ENCODE results near the gene RBM11.

DNA sequence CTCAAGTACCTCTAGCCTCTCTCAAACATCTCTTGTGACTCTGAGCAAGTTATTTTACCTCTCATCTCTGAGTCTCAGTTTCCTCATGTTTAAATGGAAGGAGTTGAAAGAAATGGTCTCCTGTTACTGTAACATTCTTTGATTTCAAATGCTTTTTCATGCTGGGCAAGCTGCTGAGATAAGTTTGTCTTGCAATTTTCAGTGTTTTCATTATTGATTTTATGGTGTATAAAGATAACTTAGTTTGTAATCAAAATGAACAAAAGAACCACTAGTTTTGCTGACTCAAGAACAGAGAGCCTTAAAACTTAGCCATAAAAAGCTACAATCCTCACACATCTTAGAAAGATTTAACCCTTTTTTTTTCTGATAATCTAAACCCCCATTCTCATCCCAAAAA, 9.7 kb upstream of the RBM11 start:
- TF ChIP-seq, protein P1, sequence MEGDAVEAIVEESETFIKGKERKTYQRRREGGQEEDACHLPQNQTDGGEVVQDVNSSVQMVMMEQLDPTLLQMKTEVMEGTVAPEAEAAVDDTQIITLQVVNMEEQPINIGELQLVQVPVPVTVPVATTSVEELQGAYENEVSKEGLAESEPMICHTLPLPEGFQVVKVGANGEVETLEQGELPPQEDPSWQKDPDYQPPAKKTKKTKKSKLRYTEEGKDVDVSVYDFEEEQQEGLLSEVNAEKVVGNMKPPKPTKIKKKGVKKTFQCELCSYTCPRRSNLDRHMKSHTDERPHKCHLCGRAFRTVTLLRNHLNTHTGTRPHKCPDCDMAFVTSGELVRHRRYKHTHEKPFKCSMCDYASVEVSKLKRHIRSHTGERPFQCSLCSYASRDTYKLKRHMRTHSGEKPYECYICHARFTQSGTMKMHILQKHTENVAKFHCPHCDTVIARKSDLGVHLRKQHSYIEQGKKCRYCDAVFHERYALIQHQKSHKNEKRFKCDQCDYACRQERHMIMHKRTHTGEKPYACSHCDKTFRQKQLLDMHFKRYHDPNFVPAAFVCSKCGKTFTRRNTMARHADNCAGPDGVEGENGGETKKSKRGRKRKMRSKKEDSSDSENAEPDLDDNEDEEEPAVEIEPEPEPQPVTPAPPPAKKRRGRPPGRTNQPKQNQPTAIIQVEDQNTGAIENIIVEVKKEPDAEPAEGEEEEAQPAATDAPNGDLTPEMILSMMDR (IDR thresholded peaks at IDR 0.05) = no peak
- TF ChIP-seq POLR2A (IDR thresholded peaks at IDR 0.05) = no peak
